ENCODE results near the gene ZFAND6.

The ZFAND6 gene

GRCh38 chr15:80106051-80106450, 46.6 kb downstream of the ZFAND6 start:
- H3K27ac ChIP-seq (ENCODE audit: low read depth, low read length): no peak overlapping the region
- H3K27me3 ChIP-seq (ENCODE audit: control insufficient read depth in 5 of 5, insufficient read depth in 4 of 5, low read length in 5 of 5): no peaks in the 10 kb centered on the region
- no peak overlapping the region for H3K9ac ChIP-seq (ENCODE audit: low read length in 5 of 5)
- peaks cover 0 to 17% (median 14%) of the 10 kb centered on the region in 5 donors for H3K4me1 ChIP-seq (ENCODE audit: control insufficient read depth in 5 of 5, insufficient read depth in 5 of 5, low read length in 5 of 5)
- no peaks in the 10 kb centered on the region for H3K36me3 ChIP-seq (ENCODE audit: control insufficient read depth in 5 of 5, insufficient read depth in 5 of 5, low read length in 5 of 5)
- no peaks in the 10 kb centered on the region for H3K9me3 ChIP-seq (ENCODE audit: control insufficient read depth in 5 of 5, low read length in 5 of 5)
- H3K4me3 ChIP-seq (ENCODE audit: low read depth in 1 of 5, low read length in 5 of 5): no peak overlapping the region

GRCh38 chr15:80107204-80107603, 47.7 kb downstream of the ZFAND6 start:
- peaks cover 0 to 17% (median 14%) of the 10 kb centered on the region in 5 donors for H3K4me1 ChIP-seq (ENCODE audit: control insufficient read depth in 5 of 5, insufficient read depth in 5 of 5, low read length in 5 of 5)

GRCh38 chr15:80107774-80108173, 48.3 kb downstream of the ZFAND6 start:
- Histone ChIP-seq H3K9me3 (ENCODE audit: control insufficient read depth in 5 of 5, low read length in 5 of 5) (no peaks in the 10 kb centered on the region), H3K9ac (ENCODE audit: low read length in 5 of 5) (no peak overlapping the region), H3K4me3 (ENCODE audit: low read depth in 1 of 5, low read length in 5 of 5) (no peak overlapping the region), H3K27me3 (ENCODE audit: control insufficient read depth in 5 of 5, insufficient read depth in 4 of 5, low read length in 5 of 5) (no peaks in the 10 kb centered on the region), H3K4me1 (ENCODE audit: control insufficient read depth in 5 of 5, insufficient read depth in 5 of 5, low read length in 5 of 5) (peaks cover 0 to 17% (median 14%) of the 10 kb centered on the region in 5 donors), H3K36me3 (ENCODE audit: control insufficient read depth in 5 of 5, insufficient read depth in 5 of 5, low read length in 5 of 5) (no peaks in the 10 kb centered on the region), H3K27ac (ENCODE audit: low read depth, low read length) (no peak overlapping the region)

More at GRCh38 chr15:80107204-80107603, 47.7 kb downstream of the ZFAND6 start:
- Histone ChIP-seq H3K27ac (ENCODE audit: low read depth, low read length) (no peak overlapping the region), H3K36me3 (ENCODE audit: control insufficient read depth in 5 of 5, insufficient read depth in 5 of 5, low read length in 5 of 5) (no peaks in the 10 kb centered on the region), H3K27me3 (ENCODE audit: control insufficient read depth in 5 of 5, insufficient read depth in 4 of 5, low read length in 5 of 5) (no peaks in the 10 kb centered on the region), H3K4me3 (ENCODE audit: low read depth in 1 of 5, low read length in 5 of 5) (no peak overlapping the region), H3K9me3 (ENCODE audit: control insufficient read depth in 5 of 5, low read length in 5 of 5) (no peaks in the 10 kb centered on the region), H3K9ac (ENCODE audit: low read length in 5 of 5) (no peak overlapping the region)

- H3K27me3 ChIP-seq (ENCODE audit: control insufficient read depth in 5 of 5, insufficient read depth in 4 of 5, low read length in 5 of 5): no peaks in the 10 kb centered on the region
- no peak overlapping the region for H3K27ac ChIP-seq (ENCODE audit: low read depth, low read length)
- no peak overlapping the region for H3K9ac ChIP-seq (ENCODE audit: low read length in 5 of 5)
- H3K4me3 ChIP-seq (ENCODE audit: low read depth in 1 of 5, low read length in 5 of 5): no peak overlapping the region
- no peaks in the 10 kb centered on the region for H3K9me3 ChIP-seq (ENCODE audit: control insufficient read depth in 5 of 5, low read length in 5 of 5)
- H3K36me3 ChIP-seq (ENCODE audit: control insufficient read depth in 5 of 5, insufficient read depth in 5 of 5, low read length in 5 of 5): no peaks in the 10 kb centered on the region
- H3K4me1 ChIP-seq (ENCODE audit: control insufficient read depth in 5 of 5, insufficient read depth in 5 of 5, low read length in 5 of 5): peaks cover 0 to 17% (median 14%) of the 10 kb centered on the region in 5 donors
Measured at GRCh38 chr15:80109388-80109787, 49.9 kb downstream of the ZFAND6 start.

GRCh38 chr15:80110920-80111319, 51.4 kb downstream of the ZFAND6 start:
- Histone ChIP-seq H3K27me3 (ENCODE audit: control insufficient read depth in 5 of 5, insufficient read depth in 4 of 5, low read length in 5 of 5) (no peaks in the 10 kb centered on the region), H3K27ac (ENCODE audit: low read depth, low read length) (no peak overlapping the region), H3K4me1 (ENCODE audit: control insufficient read depth in 5 of 5, insufficient read depth in 5 of 5, low read length in 5 of 5) (peaks cover 2 to 21% (median 17%) of the 10 kb centered on the region in 5 donors), H3K36me3 (ENCODE audit: control insufficient read depth in 5 of 5, insufficient read depth in 5 of 5, low read length in 5 of 5) (no peaks in the 10 kb centered on the region), H3K9ac (ENCODE audit: low read length in 5 of 5) (no peak overlapping the region), H3K9me3 (ENCODE audit: control insufficient read depth in 5 of 5, low read length in 5 of 5) (no peaks in the 10 kb centered on the region), H3K4me3 (ENCODE audit: low read depth in 1 of 5, low read length in 5 of 5) (no peak overlapping the region)

GRCh38 chr15:80114114-80114513, 54.6 kb downstream of the ZFAND6 start:
- no peak overlapping the region for H3K4me3 ChIP-seq (ENCODE audit: low read depth in 1 of 5, low read length in 5 of 5)
- H3K9ac ChIP-seq (ENCODE audit: low read length in 5 of 5): no peak overlapping the region
- H3K9me3 ChIP-seq (ENCODE audit: control insufficient read depth in 5 of 5, low read length in 5 of 5): no peaks in the 10 kb centered on the region
- H3K36me3 ChIP-seq (ENCODE audit: control insufficient read depth in 5 of 5, insufficient read depth in 5 of 5, low read length in 5 of 5): no peaks in the 10 kb centered on the region
- H3K4me1 ChIP-seq (ENCODE audit: control insufficient read depth in 5 of 5, insufficient read depth in 5 of 5, low read length in 5 of 5): peaks cover 0 to 4% (median 3%) of the 10 kb centered on the region in 5 donors
- no peaks in the 10 kb centered on the region for H3K27me3 ChIP-seq (ENCODE audit: control insufficient read depth in 5 of 5, insufficient read depth in 4 of 5, low read length in 5 of 5)
- no peak overlapping the region for H3K27ac ChIP-seq (ENCODE audit: low read depth, low read length)

- Histone ChIP-seq H3K4me3 (ENCODE audit: low read depth in 1 of 5, low read length in 5 of 5) (no peak overlapping the region), H3K9ac (ENCODE audit: low read length in 5 of 5) (peak overlapping the region in 1 of 5 donors; percentile 11), H3K27me3 (ENCODE audit: control insufficient read depth in 5 of 5, insufficient read depth in 4 of 5, low read length in 5 of 5) (no peaks in the 10 kb centered on the region), H3K36me3 (ENCODE audit: control insufficient read depth in 5 of 5, insufficient read depth in 5 of 5, low read length in 5 of 5) (no peaks in the 10 kb centered on the region), H3K27ac (ENCODE audit: low read depth, low read length) (no peak overlapping the region), H3K9me3 (ENCODE audit: control insufficient read depth in 5 of 5, low read length in 5 of 5) (no peaks in the 10 kb centered on the region), H3K4me1 (ENCODE audit: control insufficient read depth in 5 of 5, insufficient read depth in 5 of 5, low read length in 5 of 5) (peaks cover 0 to 4% (median 3%) of the 10 kb centered on the region in 5 donors)
Measured at GRCh38 chr15:80115021-80115420, 55.5 kb downstream of the ZFAND6 start.

GRCh38 chr15:80118956-80119355, 59.5 kb downstream of the ZFAND6 start:
- Histone ChIP-seq H3K4me3 (ENCODE audit: low read depth in 1 of 5, low read length in 5 of 5) (no peak overlapping the region), H3K9me3 (ENCODE audit: control insufficient read depth in 5 of 5, low read length in 5 of 5) (no peaks in the 10 kb centered on the region), H3K9ac (ENCODE audit: low read length in 5 of 5) (no peak overlapping the region), H3K4me1 (ENCODE audit: control insufficient read depth in 5 of 5, insufficient read depth in 5 of 5, low read length in 5 of 5) (peaks cover 0 to 4% (median 3%) of the 10 kb centered on the region in 5 donors), H3K36me3 (ENCODE audit: control insufficient read depth in 5 of 5, insufficient read depth in 5 of 5, low read length in 5 of 5) (peaks cover 12 to 25% (median 14%) of the 10 kb centered on the region in 5 donors), H3K27me3 (ENCODE audit: control insufficient read depth in 5 of 5, insufficient read depth in 4 of 5, low read length in 5 of 5) (no peaks in the 10 kb centered on the region), H3K27ac (ENCODE audit: low read depth, low read length) (no peak overlapping the region)

- Histone ChIP-seq H3K9me3 (ENCODE audit: control insufficient read depth in 5 of 5, low read length in 5 of 5) (no peaks in the 10 kb centered on the region), H3K4me1 (ENCODE audit: control insufficient read depth in 5 of 5, insufficient read depth in 5 of 5, low read length in 5 of 5) (peaks cover 0 to 2% (median 0%) of the 10 kb centered on the region in 5 donors), H3K27me3 (ENCODE audit: control insufficient read depth in 5 of 5, insufficient read depth in 4 of 5, low read length in 5 of 5) (no peaks in the 10 kb centered on the region), H3K36me3 (ENCODE audit: control insufficient read depth in 5 of 5, insufficient read depth in 5 of 5, low read length in 5 of 5) (peaks cover 14 to 34% (median 15%) of the 10 kb centered on the region in 5 donors), H3K9ac (ENCODE audit: low read length in 5 of 5) (no peak overlapping the region), H3K27ac (ENCODE audit: low read depth, low read length) (no peak overlapping the region), H3K4me3 (ENCODE audit: low read depth in 1 of 5, low read length in 5 of 5) (no peak overlapping the region)
Measured at GRCh38 chr15:80120636-80121035, 61.2 kb downstream of the ZFAND6 start.

GRCh38 chr15:80121546-80121945, 62.1 kb downstream of the ZFAND6 start:
- no peaks in the 10 kb centered on the region for H3K27me3 ChIP-seq (ENCODE audit: control insufficient read depth in 5 of 5, insufficient read depth in 4 of 5, low read length in 5 of 5)
- peaks cover 14 to 43% (median 24%) of the 10 kb centered on the region in 5 donors for H3K36me3 ChIP-seq (ENCODE audit: control insufficient read depth in 5 of 5, insufficient read depth in 5 of 5, low read length in 5 of 5)
- H3K9me3 ChIP-seq (ENCODE audit: control insufficient read depth in 5 of 5, low read length in 5 of 5): no peaks in the 10 kb centered on the region

More at GRCh38 chr15:80121546-80121945, 62.1 kb downstream of the ZFAND6 start:
- H3K4me1 ChIP-seq (ENCODE audit: control insufficient read depth in 5 of 5, insufficient read depth in 5 of 5, low read length in 5 of 5): no peaks in the 10 kb centered on the region
- H3K9ac ChIP-seq (ENCODE audit: low read length in 5 of 5): no peak overlapping the region
- no peak overlapping the region for H3K4me3 ChIP-seq (ENCODE audit: low read depth in 1 of 5, low read length in 5 of 5)
- no peak overlapping the region for H3K27ac ChIP-seq (ENCODE audit: low read depth, low read length)
